Stomach (tissue), 4 donors: ENCODE results near the gene ASTN2.

ENCODE experiments used
- CTCF ChIP-seq, 7 experiments: fragments of 450-650 bp in 4 of 7; fragments of 200-600 bp in 3 of 7; sonication (generic) in 3 of 7; IDR thresholded peaks; one replicate each; pipeline ENCODE4 v1.5.1; 2016 to 2019; ENCODE audit warnings: antibody characterized with exemption in 7 of 7, control low read depth in 2 of 7, mild to moderate bottlenecking in 1 of 7
- EP300 ChIP-seq: sonication (generic); formaldehyde crosslinking; IDR thresholded peaks from one replicate; pipeline ENCODE4 v1.6.1; 2017; ENCODE audit warnings: antibody characterized with exemption
- POLR2A ChIP-seq, 4 donors: fragments of 450-650 bp; IDR thresholded peaks; one replicate each; pipeline ENCODE4 v1.6.1; 2016; ENCODE audit warnings: antibody characterized with exemption in 4 of 4, control low read depth in 2 of 4, mild to moderate bottlenecking in 1 of 4, moderate library complexity in 1 of 4
- POLR2AphosphoS5 ChIP-seq, 3 donors: sonication (generic); formaldehyde crosslinking; IDR thresholded peaks; one replicate each; pipeline ENCODE4 v1.6.1; 2016; ENCODE audit warnings: antibody characterized with exemption in 3 of 3

GRCh38 chr9:116464987-116465571 lies 949.8 kb downstream of the ASTN2 start:
- TF ChIP-seq POLR2AphosphoS5 (IDR thresholded peaks at IDR 0.05) (peak in 1 of 3 donors; percentile 5), CTCF (IDR thresholded peaks at IDR 0.05) (no peak), POLR2A (IDR thresholded peaks at IDR 0.05) (no peak), EP300 (no peak)
